Measurements from ENCODE around the gene RAD21L1.

RAD21L1 gene

DNA sequence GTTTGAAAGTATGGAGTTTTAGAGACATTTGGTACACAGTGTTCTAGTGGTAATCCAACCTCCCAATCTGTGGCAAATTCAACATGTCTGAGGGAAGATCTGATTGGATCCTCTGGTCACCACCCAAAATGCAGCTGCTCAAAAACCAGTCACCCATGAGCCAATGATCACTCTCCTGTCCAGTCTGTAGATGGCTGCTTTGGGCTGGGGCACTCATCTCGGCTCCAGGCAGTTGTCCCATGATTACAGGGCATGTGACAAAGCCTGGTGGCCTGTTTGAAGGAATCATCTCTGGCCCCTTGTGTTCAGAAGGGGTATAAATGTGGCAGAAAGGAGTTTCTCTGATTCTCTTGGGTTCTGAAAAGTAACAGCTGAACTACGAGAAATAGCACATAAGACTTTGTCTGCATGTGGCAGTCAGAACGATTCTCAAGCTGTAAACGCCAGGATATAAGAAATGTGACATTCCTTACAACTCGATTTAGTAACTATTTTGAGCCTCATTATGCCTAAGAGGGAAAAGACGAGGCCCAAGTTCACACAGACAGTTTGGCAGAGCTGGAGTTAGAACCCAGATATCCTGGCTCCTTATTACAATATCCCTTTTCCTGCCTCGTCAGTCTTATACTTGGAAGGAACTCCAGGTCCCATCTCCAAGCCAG is 26.5 kb upstream of the RAD21L1 start:
- no peak overlapping the region for H3K4me3 ChIP-seq (ENCODE audit: low read depth, low read length)
- H3K27me3 ChIP-seq (ENCODE audit: control insufficient read depth, insufficient read depth, low read length) = no peaks in the 10 kb centered on the region; the same call in 1 of the 2 replicates
- H3K9me3 ChIP-seq (ENCODE audit: control insufficient read depth, insufficient read depth, low read depth, low read length) = no peaks in the 10 kb centered on the region
- no peak overlapping the region for H3K9ac ChIP-seq (ENCODE audit: low read length)
- H3K4me1 ChIP-seq (ENCODE audit: control insufficient read depth, insufficient read depth, low read length) = no peaks in the 10 kb centered on the region
- H3K27ac ChIP-seq (ENCODE audit: low read depth, low read length) = no peak overlapping the region
- no peaks in the 10 kb centered on the region for H3K36me3 ChIP-seq (ENCODE audit: control insufficient read depth, insufficient read depth, low read length)

DNA sequence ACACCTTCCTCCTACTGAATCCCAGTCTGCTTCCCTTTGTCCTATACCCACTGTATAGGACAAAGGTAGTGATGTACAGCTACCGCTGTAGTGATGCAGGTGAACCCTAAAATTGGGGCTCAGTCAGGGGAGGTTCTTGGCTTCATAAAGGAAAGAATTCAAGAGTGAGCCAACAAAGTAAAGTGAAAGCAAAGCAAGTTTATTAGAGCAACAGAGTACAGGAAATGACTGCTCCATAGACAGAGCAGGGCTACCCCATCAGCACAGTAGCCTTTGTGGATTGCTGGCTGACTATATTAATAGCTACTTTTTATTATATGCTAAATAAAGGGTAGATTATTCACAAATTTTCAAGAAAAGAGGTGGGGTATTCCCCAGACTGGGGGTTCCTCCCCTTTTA is 25.9 kb upstream of the RAD21L1 start:
- H3K4me3 ChIP-seq (ENCODE audit: low read depth, low read length) = no peak overlapping the region
- H3K9me3 ChIP-seq (ENCODE audit: control insufficient read depth, insufficient read depth, low read depth, low read length) = no peaks in the 10 kb centered on the region
- H3K4me1 ChIP-seq (ENCODE audit: control insufficient read depth, insufficient read depth, low read length) = no peaks in the 10 kb centered on the region
- H3K9ac ChIP-seq (ENCODE audit: low read length) = no peak overlapping the region
- H3K27me3 ChIP-seq (ENCODE audit: control insufficient read depth, insufficient read depth, low read length) = no peaks in the 10 kb centered on the region; the same call in 1 of the 2 replicates
- H3K27ac ChIP-seq (ENCODE audit: low read depth, low read length) = no peak overlapping the region
- H3K36me3 ChIP-seq (ENCODE audit: control insufficient read depth, insufficient read depth, low read length) = no peaks in the 10 kb centered on the region

DNA sequence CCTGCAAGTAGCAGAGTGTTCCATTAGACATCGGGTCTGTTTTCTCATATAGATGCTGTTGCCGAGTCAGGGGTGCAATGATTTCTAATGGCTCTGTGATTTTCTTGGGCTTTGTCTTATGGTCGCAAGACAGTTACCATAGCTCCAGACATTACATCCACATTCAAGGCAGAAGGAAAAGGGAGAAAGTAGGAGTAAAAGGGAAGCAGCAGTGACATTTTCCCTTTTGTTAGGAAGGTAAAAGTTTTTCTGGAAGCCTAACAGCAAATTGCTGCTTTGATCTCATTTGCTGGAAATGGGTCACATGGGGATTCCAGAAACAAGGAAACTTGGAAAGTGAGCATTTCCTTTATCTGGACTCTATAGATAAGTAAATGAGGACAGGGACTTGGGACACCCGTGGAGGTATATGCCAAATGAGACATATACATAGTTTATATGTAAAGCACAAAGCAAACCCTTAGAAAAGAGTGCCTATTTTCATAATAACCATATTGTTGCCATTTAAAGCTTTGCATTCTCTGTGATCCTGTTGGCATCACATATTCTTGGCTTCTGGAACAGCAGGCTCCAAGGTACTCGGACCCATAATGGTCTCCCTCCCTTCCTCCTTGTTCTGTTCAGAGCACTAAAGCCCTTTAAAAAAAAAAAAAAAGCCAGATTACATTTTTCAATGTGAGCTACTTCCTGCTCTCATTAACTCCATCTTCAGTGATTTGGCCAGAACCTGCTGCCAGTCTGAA is 22.9 kb upstream of the RAD21L1 start, which contains the start of gene C20orf202:
TSS of gene C20orf202 (plus strand) at position 693 of the 743 bp plus-strand sequence. CDS start 132 bp downstream, outside the sequence.
- no peaks in the 10 kb centered on the region for H3K9me3 ChIP-seq (ENCODE audit: control insufficient read depth, insufficient read depth, low read depth, low read length)
- H3K27ac ChIP-seq (ENCODE audit: low read depth, low read length) = no peak within 1 kb of the TSS
- no peaks in the 10 kb centered on the region for H3K27me3 ChIP-seq (ENCODE audit: control insufficient read depth, insufficient read depth, low read length)
- H3K4me1 ChIP-seq (ENCODE audit: control insufficient read depth, insufficient read depth, low read length) = no peaks in the 10 kb centered on the region
- no peaks in the 10 kb centered on the region for H3K36me3 ChIP-seq (ENCODE audit: control insufficient read depth, insufficient read depth, low read length)
- no peak within 1 kb of the TSS for H3K4me3 ChIP-seq (ENCODE audit: low read depth, low read length)
- no peak within 1 kb of the TSS for H3K9ac ChIP-seq (ENCODE audit: low read length)

DNA sequence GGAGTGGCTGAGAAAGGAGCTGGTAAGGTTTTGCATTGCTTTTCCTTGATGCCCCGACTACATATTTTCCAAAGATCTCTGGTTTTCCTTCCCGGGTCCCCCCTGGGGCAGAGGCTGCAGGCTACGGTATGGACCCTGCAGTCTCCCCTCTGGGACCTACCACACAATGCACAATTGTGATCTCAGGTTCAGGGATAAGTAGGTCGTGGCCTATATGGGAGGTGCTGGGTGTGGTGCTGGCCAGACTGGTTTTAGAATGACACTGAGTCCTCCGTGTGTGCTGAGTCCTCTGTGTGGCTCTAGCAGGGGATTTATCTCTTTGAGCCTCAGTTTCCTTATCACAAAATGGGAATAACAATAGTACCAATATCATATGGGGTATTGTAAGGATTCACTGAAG is 22.2 kb upstream of the RAD21L1 start:
- Histone ChIP-seq H3K9me3 (ENCODE audit: control insufficient read depth, insufficient read depth, low read depth, low read length) (no peaks in the 10 kb centered on the region), H3K9ac (ENCODE audit: low read length) (no peak overlapping the region), H3K27me3 (ENCODE audit: control insufficient read depth, insufficient read depth, low read length) (no peaks in the 10 kb centered on the region; the same call in 1 of the 2 replicates), H3K4me3 (ENCODE audit: low read depth, low read length) (no peak overlapping the region), H3K4me1 (ENCODE audit: control insufficient read depth, insufficient read depth, low read length) (no peaks in the 10 kb centered on the region), H3K36me3 (ENCODE audit: control insufficient read depth, insufficient read depth, low read length) (no peaks in the 10 kb centered on the region), H3K27ac (ENCODE audit: low read depth, low read length) (no peak overlapping the region)

DNA sequence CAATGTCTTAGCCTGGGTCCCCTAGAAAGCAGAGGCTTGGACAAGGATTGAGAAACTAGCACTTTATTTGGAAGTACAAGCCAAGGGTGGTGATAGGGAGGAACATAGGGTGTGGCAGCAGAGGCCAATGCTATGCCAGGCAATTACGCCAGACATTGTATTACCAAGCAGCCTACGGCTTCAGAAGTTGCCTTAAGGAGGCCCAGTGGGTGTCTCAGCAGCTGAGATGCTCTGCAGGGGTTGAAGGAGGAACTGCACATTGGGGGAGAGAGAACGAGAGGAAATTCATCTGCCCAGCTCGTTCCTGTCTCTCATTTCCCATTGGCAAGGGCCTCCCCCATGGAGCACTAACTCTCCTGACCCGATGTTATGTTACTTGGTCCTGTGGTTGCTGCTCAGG is 21.7 kb upstream of the RAD21L1 start:
- no peaks in the 10 kb centered on the region for H3K9me3 ChIP-seq (ENCODE audit: control insufficient read depth, insufficient read depth, low read depth, low read length)

DNA sequence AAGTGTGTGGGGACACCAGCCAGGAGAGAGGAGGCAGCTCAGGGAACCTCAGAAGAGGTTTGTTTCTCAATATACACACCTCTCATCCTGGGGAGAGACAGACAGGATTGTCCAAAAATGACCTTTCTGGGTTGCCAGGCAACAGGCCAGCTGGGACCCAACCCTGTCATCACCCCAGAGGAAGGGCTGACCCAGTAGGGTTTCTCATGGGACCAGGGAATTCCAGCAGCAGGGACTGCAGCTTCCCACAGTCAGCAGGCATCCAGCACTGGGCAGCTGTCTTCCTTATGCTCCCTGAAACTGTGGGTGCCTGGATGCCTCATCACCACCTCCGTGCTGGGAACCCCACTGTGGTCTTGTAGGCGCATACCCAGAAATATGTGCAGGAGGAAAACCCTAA is 21.3 kb upstream of the RAD21L1 start:
- H3K4me1 ChIP-seq (ENCODE audit: control insufficient read depth, insufficient read depth, low read length) = no peaks in the 10 kb centered on the region
- no peak overlapping the region for H3K9ac ChIP-seq (ENCODE audit: low read length)
- no peaks in the 10 kb centered on the region for H3K9me3 ChIP-seq (ENCODE audit: control insufficient read depth, insufficient read depth, low read depth, low read length)
- H3K27ac ChIP-seq (ENCODE audit: low read depth, low read length) = no peak overlapping the region
- no peaks in the 10 kb centered on the region; the same call in 1 of the 2 replicates for H3K27me3 ChIP-seq (ENCODE audit: control insufficient read depth, insufficient read depth, low read length)
- no peak overlapping the region for H3K4me3 ChIP-seq (ENCODE audit: low read depth, low read length)
- no peaks in the 10 kb centered on the region for H3K36me3 ChIP-seq (ENCODE audit: control insufficient read depth, insufficient read depth, low read length)

More for the DNA sequence above, 21.7 kb upstream of the RAD21L1 start:
- Histone ChIP-seq H3K27me3 (ENCODE audit: control insufficient read depth, insufficient read depth, low read length) (no peaks in the 10 kb centered on the region; the same call in 1 of the 2 replicates), H3K27ac (ENCODE audit: low read depth, low read length) (no peak overlapping the region), H3K4me3 (ENCODE audit: low read depth, low read length) (no peak overlapping the region), H3K4me1 (ENCODE audit: control insufficient read depth, insufficient read depth, low read length) (no peaks in the 10 kb centered on the region), H3K36me3 (ENCODE audit: control insufficient read depth, insufficient read depth, low read length) (no peaks in the 10 kb centered on the region), H3K9ac (ENCODE audit: low read length) (no peak overlapping the region)

DNA sequence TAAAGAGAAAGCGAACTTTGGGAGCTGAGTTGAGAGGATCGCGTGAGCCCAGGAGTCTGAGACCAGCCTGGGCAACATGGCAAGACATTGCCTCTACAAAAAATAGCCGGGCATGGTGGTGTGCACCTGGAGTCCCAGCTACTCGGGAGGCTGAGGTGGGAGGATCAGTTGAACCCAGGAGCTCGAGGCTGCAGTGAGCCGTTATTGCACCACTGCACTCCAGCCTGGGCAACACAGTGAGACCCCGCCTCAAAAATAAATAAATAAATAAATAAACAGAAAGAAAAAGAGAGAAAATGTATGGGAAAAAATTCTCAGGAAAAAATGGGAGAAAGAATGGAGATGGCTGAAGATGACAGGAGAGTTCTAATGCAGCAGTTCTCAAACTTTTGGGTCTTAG is 20.0 kb upstream of the RAD21L1 start:
- Histone ChIP-seq H3K9me3 (ENCODE audit: control insufficient read depth, insufficient read depth, low read depth, low read length) (no peaks in the 10 kb centered on the region), H3K36me3 (ENCODE audit: control insufficient read depth, insufficient read depth, low read length) (no peaks in the 10 kb centered on the region), H3K27ac (ENCODE audit: low read depth, low read length) (no peak overlapping the region), H3K9ac (ENCODE audit: low read length) (no peak overlapping the region), H3K4me3 (ENCODE audit: low read depth, low read length) (no peak overlapping the region), H3K27me3 (ENCODE audit: control insufficient read depth, insufficient read depth, low read length) (no peaks in the 10 kb centered on the region; the same call in 1 of the 2 replicates), H3K4me1 (ENCODE audit: control insufficient read depth, insufficient read depth, low read length) (no peaks in the 10 kb centered on the region)

DNA sequence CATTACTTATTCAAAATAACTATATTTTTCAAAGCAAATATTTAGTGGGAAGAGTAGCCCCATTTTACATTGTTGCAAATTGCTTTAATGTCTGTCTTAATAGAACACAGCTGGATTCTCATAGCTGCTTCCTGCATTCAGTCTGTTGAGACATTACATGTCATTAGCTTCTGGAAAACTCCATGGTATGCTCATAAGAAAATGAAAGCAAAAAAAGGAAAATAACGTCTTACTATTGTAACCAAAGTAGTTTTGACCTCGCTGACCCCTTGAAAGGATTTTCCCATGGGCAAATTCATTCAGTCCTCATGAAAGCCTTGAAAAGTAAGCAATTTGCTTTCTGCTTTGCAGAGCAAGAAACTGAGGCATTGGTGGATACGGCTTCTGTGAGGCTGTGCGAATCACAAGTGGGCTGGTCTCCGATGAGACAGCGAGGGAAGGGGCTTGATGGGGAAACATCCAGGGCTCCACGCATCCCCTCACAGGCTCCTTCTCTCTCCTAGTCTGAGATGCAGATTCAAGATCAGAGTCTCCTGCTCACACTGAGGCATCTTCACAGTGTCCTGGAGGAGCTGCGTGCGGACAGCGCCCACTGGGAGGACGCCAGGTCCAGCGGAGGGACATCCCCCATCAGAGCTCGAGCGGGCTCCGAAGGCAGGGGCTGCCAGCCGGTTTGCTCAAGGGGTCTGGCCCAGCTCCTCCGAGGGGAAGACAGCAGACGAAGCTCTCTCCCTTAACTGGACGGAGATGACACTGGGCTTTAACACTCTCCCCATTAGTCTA is 19.3 kb upstream of the RAD21L1 start:
- no peaks in the 10 kb centered on the region for H3K4me1 ChIP-seq (ENCODE audit: control insufficient read depth, insufficient read depth, low read length)
- no peaks in the 10 kb centered on the region for H3K9me3 ChIP-seq (ENCODE audit: control insufficient read depth, insufficient read depth, low read depth, low read length)
- H3K4me3 ChIP-seq (ENCODE audit: low read depth, low read length) = no peak overlapping the region
- H3K9ac ChIP-seq (ENCODE audit: low read length) = no peak overlapping the region
- H3K27ac ChIP-seq (ENCODE audit: low read depth, low read length) = no peak overlapping the region
- no peaks in the 10 kb centered on the region; the same call in 1 of the 2 replicates for H3K27me3 ChIP-seq (ENCODE audit: control insufficient read depth, insufficient read depth, low read length)
- H3K36me3 ChIP-seq (ENCODE audit: control insufficient read depth, insufficient read depth, low read length) = no peaks in the 10 kb centered on the region

DNA sequence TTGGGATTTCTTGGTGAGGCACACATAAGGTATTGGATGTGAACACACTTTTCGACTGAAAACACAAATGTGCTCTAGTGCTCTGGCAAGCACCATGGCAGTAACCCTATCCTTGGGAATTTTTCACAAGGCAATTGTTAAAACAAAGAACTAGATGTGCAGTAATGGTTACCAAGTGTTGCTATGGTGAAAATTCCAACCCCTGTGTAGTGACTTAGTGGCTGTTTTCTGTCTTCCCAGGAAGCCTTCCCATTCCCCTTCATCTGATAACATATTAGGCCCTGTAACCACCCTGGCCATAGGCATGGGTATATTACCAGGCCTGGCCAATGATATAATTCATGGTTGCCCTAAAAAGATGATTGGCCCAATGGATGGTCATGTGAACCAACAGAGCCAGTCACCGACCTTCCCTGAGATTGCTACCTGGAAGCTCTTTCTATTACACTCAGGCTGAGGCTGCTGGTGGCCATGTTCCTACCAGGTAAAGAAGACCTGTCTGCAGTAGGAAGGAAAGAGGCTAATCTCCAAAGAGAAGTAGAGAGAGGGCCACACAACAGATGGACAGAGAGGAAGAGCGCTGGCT is 18.5 kb upstream of the RAD21L1 start:
- Histone ChIP-seq H3K9ac (ENCODE audit: low read length) (no peak overlapping the region), H3K36me3 (ENCODE audit: control insufficient read depth, insufficient read depth, low read length) (no peaks in the 10 kb centered on the region), H3K27me3 (ENCODE audit: control insufficient read depth, insufficient read depth, low read length) (peaks cover 3% of the 10 kb centered on the region), H3K4me3 (ENCODE audit: low read depth, low read length) (no peak overlapping the region), H3K4me1 (ENCODE audit: control insufficient read depth, insufficient read depth, low read length) (peaks cover 3% of the 10 kb centered on the region), H3K9me3 (ENCODE audit: control insufficient read depth, insufficient read depth, low read depth, low read length) (no peaks in the 10 kb centered on the region), H3K27ac (ENCODE audit: low read depth, low read length) (no peak overlapping the region)

DNA sequence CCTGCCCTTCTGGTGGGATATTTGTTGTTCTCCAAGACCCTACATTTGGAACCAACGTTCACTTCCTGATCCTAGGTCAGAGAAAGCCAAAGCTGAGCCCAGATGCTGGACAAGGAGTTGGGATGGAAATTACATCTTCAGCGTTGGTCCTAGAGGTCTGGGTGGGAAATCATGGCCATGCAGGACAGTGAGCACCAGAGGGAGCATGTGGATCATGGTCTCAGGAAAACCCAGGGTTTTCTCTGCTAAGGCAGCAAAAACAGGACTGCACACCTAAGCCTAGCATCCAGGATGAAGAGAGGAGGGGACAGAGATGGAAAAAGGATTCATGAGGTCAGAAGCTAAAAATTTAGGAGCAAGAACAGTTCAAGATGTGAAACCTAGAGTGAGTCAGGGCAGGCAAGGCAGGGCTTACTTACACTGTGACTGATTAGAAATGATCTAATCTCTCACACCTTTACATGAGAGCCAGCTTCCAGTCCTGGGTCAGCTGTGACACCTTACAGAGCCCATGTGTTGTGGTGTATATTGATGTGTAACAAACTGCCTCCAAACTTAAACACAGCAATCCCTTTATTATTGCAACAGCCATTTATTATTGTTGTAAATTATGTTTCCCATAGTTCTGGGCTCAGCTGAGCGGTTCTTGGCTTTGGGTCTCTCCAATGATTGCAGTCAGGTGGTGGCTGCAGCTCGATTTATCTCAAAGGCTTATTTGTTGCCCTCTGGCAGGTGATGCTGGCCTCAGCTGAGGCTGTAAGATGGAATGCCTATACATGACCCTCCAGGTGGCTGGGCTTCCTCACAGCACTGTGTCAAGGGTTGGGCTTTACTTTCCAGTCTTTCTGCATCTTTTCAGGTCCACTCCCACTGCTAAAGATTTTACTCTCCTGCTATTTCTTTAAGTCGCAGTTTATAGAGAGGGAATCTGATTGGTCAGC is 16.1 kb upstream of the RAD21L1 start:
- H3K4me1 ChIP-seq (ENCODE audit: control insufficient read depth, insufficient read depth, low read length) = peaks cover 8% of the 10 kb centered on the region
- H3K4me3 ChIP-seq (ENCODE audit: low read depth, low read length) = no peak overlapping the region
- no peak overlapping the region for H3K9ac ChIP-seq (ENCODE audit: low read length)
- no peak overlapping the region for H3K27ac ChIP-seq (ENCODE audit: low read depth, low read length)
- peaks cover 8% of the 10 kb centered on the region for H3K27me3 ChIP-seq (ENCODE audit: control insufficient read depth, insufficient read depth, low read length)
- H3K36me3 ChIP-seq (ENCODE audit: control insufficient read depth, insufficient read depth, low read length) = no peaks in the 10 kb centered on the region
- H3K9me3 ChIP-seq (ENCODE audit: control insufficient read depth, insufficient read depth, low read depth, low read length) = no peaks in the 10 kb centered on the region
